Placental pericyte (primary cell): Measurements from ENCODE around the gene COA6. TPM values are rescaled to one million over a fixed set of nuclear protein-coding genes. Genes with fewer than 3 reads are reported as not detected.

Source experiments
- total RNA-seq: library from RNA; depleted of rRNA; stranded (reverse); fragments of >200 nt; gene quantifications from 2 replicates; pipeline ENCODE4 v1.2.3, GENCODE V29; 2012

COA6 gene, protein sequence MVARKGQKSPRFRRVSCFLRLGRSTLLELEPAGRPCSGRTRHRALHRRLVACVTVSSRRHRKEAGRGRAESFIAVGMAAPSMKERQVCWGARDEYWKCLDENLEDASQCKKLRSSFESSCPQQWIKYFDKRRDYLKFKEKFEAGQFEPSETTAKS
- 16.8 and 17.5 TPM in 2 replicates for total RNA-seq

DNA sequence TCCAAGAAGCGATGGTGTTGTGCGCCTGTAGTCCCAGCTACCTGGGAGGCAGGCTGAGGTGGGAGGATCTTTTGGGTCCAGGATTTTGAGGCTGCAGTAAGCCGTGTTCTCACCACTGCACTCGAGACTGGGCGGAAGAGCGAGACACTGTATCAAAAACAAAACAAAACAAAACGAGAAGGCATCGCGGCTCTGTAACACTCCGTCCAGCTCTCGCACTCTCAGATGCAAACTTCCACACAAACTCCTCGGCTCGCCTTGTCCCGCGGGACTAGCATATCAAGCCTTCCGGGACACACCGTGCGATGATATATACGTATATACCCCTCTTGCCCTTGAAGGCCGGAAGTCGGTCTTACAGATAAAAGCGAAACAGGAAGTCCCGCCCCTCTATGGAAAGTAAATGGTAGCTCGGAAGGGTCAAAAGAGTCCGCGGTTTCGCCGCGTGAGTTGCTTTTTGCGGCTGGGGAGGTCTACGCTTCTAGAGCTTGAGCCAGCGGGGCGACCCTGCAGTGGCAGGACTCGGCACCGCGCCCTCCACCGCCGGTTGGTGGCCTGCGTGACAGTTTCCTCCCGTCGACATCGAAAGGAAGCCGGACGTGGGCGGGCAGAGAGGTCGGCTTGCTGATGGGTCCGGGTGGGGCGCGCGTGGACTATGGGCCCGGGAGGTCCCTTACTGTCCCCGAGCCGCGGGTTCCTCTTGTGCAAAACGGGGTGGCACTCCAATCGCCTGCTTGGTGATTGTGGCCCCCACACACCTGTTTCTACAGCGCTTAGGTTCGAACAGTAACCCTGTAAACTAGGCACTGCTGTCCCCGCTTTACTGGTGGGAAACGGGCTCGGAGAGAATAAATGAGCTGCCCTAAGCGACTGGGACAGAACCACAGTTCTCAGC lies at the start of gene COA6:
COA6 (plus strand) TSS at position 393 of the 895 bp plus-strand sequence; CDS start at position 404, 11 bp downstream.

Other genes starting within 250 kb of the COA6 start
- gene TARBP1, start 105.7 kb downstream of the COA6 start, total RNA-seq = 7.4 and 18.6 TPM in 2 replicates
- gene IRF2BP2, start 236.7 kb downstream of the COA6 start, total RNA-seq = 68.1 and 113 TPM in 2 replicates